PC-3 (cell line): Measurements from ENCODE around the gene TAF4.
"Not testable (repeated sequence)": the region's sequence is repeated elsewhere in the genome, so short reads cannot be mapped to it uniquely, and the experiment has no call there.

ENCODE experiments used
- EZH2 ChIP-seq: fragments of 300-600 bp; sonication (generic); IDR thresholded peaks from one replicate; pipeline ENCODE4 v1.6.1; 2017; ENCODE audit warnings: antibody characterized with exemption, mild to moderate bottlenecking, low read length; ENCODE audit not compliant: unreplicated experiment
- TF ChIP-seq, protein P1 (sequence below): fragments of 300-600 bp; sonication (generic); conservative IDR thresholded peaks from 2 replicates; pipeline ENCODE4 v1.5.1; 2017; ENCODE audit warnings: antibody characterized with exemption, low read depth, mild to moderate bottlenecking, low read length

DNA sequence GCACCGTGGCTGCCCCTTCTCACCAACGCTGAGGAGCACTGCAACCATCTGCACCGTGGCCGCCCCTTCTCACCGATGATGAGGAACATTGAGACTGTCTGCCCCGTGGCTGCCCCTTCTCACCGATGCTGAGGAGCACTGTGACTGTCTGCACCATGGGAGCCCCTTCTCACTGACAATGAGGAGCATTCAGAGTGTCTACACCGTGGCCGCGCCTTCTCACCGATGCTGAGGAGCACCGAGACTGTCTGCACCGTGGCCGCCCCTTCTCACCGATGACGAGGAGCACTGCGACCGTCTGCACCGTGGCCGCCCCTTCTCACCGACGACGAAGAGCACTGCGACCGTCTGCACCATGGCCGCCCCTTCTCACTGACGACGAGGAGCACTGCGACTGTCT is 120.2 kb downstream of the TAF4 start:
- not testable (repeated sequence) for TF ChIP-seq EZH2
- TF ChIP-seq, protein P1, sequence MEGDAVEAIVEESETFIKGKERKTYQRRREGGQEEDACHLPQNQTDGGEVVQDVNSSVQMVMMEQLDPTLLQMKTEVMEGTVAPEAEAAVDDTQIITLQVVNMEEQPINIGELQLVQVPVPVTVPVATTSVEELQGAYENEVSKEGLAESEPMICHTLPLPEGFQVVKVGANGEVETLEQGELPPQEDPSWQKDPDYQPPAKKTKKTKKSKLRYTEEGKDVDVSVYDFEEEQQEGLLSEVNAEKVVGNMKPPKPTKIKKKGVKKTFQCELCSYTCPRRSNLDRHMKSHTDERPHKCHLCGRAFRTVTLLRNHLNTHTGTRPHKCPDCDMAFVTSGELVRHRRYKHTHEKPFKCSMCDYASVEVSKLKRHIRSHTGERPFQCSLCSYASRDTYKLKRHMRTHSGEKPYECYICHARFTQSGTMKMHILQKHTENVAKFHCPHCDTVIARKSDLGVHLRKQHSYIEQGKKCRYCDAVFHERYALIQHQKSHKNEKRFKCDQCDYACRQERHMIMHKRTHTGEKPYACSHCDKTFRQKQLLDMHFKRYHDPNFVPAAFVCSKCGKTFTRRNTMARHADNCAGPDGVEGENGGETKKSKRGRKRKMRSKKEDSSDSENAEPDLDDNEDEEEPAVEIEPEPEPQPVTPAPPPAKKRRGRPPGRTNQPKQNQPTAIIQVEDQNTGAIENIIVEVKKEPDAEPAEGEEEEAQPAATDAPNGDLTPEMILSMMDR, result not testable (repeated sequence)
